H1 (cell line): Measurements from ENCODE around the gene MMP12. TPM values are rescaled to one million over a fixed set of nuclear protein-coding genes. Genes with fewer than 3 reads are reported as not detected.

Source experiments
- CTCF ChIA-PET: fragments of 300-600 bp; sonication (Branson Sonifier 250); formaldehyde crosslinking; loops from one replicate; lab custom pipeline; 2021; ENCODE audit not compliant: partially characterized antibody; lab: Charles Lee
- POLR2A ChIA-PET: fragments of 300-600 bp; sonication (Branson Sonifier 250); formaldehyde crosslinking; loops from one replicate; lab custom pipeline; 2021; ENCODE audit warnings: inconsistent platforms; ENCODE audit not compliant: partially characterized antibody; lab: Charles Lee
- DNase-seq, 2 experiments: peaks; one replicate each; pipeline versions ENCODE4 v3.0.0 to v3.0.0-alpha.2; 2010 to 2022; ENCODE audit warnings: low spot score in 2 of 2, low read depth in 1 of 2, mixed read lengths in 1 of 2
- FAIRE-seq: peaks from 2 replicates; lab custom pipeline; 2011; peaks lifted over from hg19 to GRCh38; lab: Jason Lieb, UNC
- H2AFZ ChIP-seq: 2 replicates; pipeline ENCODE4 v1.8.1; 2012; ENCODE audit warnings: low read length, inconsistent platforms
- H2AK5ac ChIP-seq: 2 replicates; pipeline ENCODE4 v1.6.1; 2013; ENCODE audit warnings: low read depth, low read length
- H2BK120ac ChIP-seq: replicated peaks from 2 replicates; pipeline ENCODE3; 2013; ENCODE audit warnings: low read depth, low read length, inconsistent platforms
- H2BK12ac ChIP-seq: 2 replicates; pipeline ENCODE4 v1.6.1; 2013; ENCODE audit warnings: low read depth, low read length
- H2BK15ac ChIP-seq: 2 replicates; pipeline ENCODE4 v1.6.1; 2013; ENCODE audit warnings: low read length
- H2BK20ac ChIP-seq: 2 replicates; pipeline ENCODE4 v1.6.1; 2013; ENCODE audit warnings: low read length
- H2BK5ac ChIP-seq: 2 replicates; pipeline ENCODE4 v1.6.1; 2013; ENCODE audit warnings: low read depth, low read length
- H3K14ac ChIP-seq: 2 replicates; pipeline ENCODE4 v1.6.1; 2013; ENCODE audit warnings: inconsistent platforms; ENCODE audit not compliant: insufficient read length
- H3K18ac ChIP-seq: 2 replicates; pipeline ENCODE4 v1.6.1; 2013; ENCODE audit warnings: low read length; ENCODE audit errors: extremely low read depth
- H3K23ac ChIP-seq: 2 replicates; pipeline ENCODE4 v1.6.1; 2013; ENCODE audit warnings: inconsistent platforms; ENCODE audit not compliant: insufficient read length
- H3K23me2 ChIP-seq: 2 replicates; pipeline ENCODE4 v1.6.1; 2013; ENCODE audit warnings: low read depth, low read length
- H3K27ac ChIP-seq: 2 replicates; pipeline ENCODE4 v1.6.1; 2011; ENCODE audit warnings: low read depth, low read length, inconsistent platforms
- H3K27me3 ChIP-seq, 4 experiments: replicated peaks in 1 of 4; 1 replicate in 1 of 4; 2 replicates in 3 of 4; pipeline versions ENCODE4 v1.6.1 to v1.8.1; 2011 to 2013; ENCODE audit warnings: low read length in 3 of 4, mild to moderate bottlenecking in 3 of 4, inconsistent platforms in 2 of 4, mixed read lengths in 2 of 4, moderate library complexity in 1 of 4; ENCODE audit not compliant: control insufficient read depth in 3 of 4, insufficient read depth in 3 of 4; ENCODE audit errors: extremely low read depth in 1 of 4
- H3K36me3 ChIP-seq, 4 experiments: 2 replicates each; pipeline versions ENCODE4 v1.6.1 to v1.8.1; 2011 to 2013; ENCODE audit warnings: mild to moderate bottlenecking in 4 of 4, low read length in 3 of 4, moderate library complexity in 2 of 4, control low read depth in 1 of 4, inconsistent platforms in 1 of 4; ENCODE audit not compliant: insufficient read depth in 4 of 4, control insufficient read depth in 2 of 4
- H3K4ac ChIP-seq: replicated peaks from 2 replicates; pipeline ENCODE3; 2013; ENCODE audit warnings: low read length, low read depth, mixed read lengths, inconsistent platforms; ENCODE audit not compliant: insufficient read length
- H3K4me1 ChIP-seq, 4 experiments: replicated peaks in 1 of 4; 1 replicate in 1 of 4; 2 replicates in 3 of 4; pipeline versions ENCODE4 v1.6.1 to v1.8.1; 2011 to 2013; ENCODE audit warnings: low read length in 3 of 4, inconsistent platforms in 2 of 4, mixed read lengths in 1 of 4; ENCODE audit not compliant: insufficient read depth in 4 of 4, control insufficient read depth in 3 of 4
- H3K4me2 ChIP-seq, 2 experiments: 2 replicates each; pipeline versions ENCODE4 v1.6.1 to v1.8.1; 2011 to 2013; ENCODE audit warnings: low read depth in 2 of 2, low read length in 2 of 2, control low read depth in 1 of 2, inconsistent platforms in 1 of 2, mild to moderate bottlenecking in 1 of 2; ENCODE audit not compliant: insufficient read depth in 1 of 2
- H3K4me3 ChIP-seq, 4 experiments: fragments of 200-600, 300-600 bp in 1 of 4; sonication (generic), shearing (Covaris generic), sonication (Bioruptor Twin) in 1 of 4; 2 replicates each; pipeline versions ENCODE4 v1.5.1 to v1.8.1; 2011 to 2016; ENCODE audit warnings: low read length in 4 of 4, low read depth in 3 of 4, control low read depth in 2 of 4, inconsistent platforms in 2 of 4, mild to moderate bottlenecking in 2 of 4, mixed read lengths in 1 of 4, moderate library complexity in 1 of 4; ENCODE audit not compliant: insufficient read depth in 2 of 4; ENCODE audit errors: extremely low read depth in 1 of 4
- H3K56ac ChIP-seq: replicated peaks from 2 replicates; pipeline ENCODE3; 2013; ENCODE audit warnings: low read depth, mild to moderate bottlenecking, mixed read lengths, low read length, inconsistent platforms; ENCODE audit not compliant: insufficient read length
- H3K79me1 ChIP-seq: 2 replicates; pipeline ENCODE4 v1.6.1; 2013; ENCODE audit warnings: low read depth, low read length, control low read depth
- H3K79me2 ChIP-seq, 2 experiments: 2 replicates each; pipeline versions ENCODE4 v1.6.1 to v1.8.1; 2012 to 2013; ENCODE audit warnings: low read length in 2 of 2, mild to moderate bottlenecking in 2 of 2, inconsistent platforms in 1 of 2; ENCODE audit not compliant: insufficient read depth in 2 of 2, control insufficient read depth in 1 of 2
- H3K9ac ChIP-seq, 4 experiments: replicated peaks in 1 of 4; 1 replicate in 1 of 4; 2 replicates in 3 of 4; pipeline versions ENCODE4 v1.6.1 to v1.8.1; 2011 to 2013; ENCODE audit warnings: low read depth in 3 of 4, low read length in 3 of 4, control low read depth in 2 of 4, mild to moderate bottlenecking in 2 of 4, moderate library complexity in 2 of 4, inconsistent platforms in 1 of 4; ENCODE audit errors: extremely low read depth in 1 of 4
- H3K9me3 ChIP-seq, 2 experiments: 2 replicates each; pipeline versions ENCODE4 v1.6.1 to v1.8.1; 2012 to 2013; ENCODE audit warnings: mild to moderate bottlenecking in 2 of 2, moderate library complexity in 2 of 2, control low read depth in 1 of 2, inconsistent platforms in 1 of 2, low read depth in 1 of 2, low read length in 1 of 2, mixed read lengths in 1 of 2; ENCODE audit not compliant: insufficient read depth in 2 of 2
- H4K20me1 ChIP-seq, 2 experiments: replicated peaks in 1 of 2; 2 replicates each; pipeline versions ENCODE3 to v1.8.1; 2011 to 2013; ENCODE audit warnings: inconsistent platforms in 2 of 2, low read length in 2 of 2, mild to moderate bottlenecking in 1 of 2; ENCODE audit not compliant: insufficient read depth in 2 of 2, control insufficient read depth in 1 of 2
- H4K5ac ChIP-seq: 2 replicates; pipeline ENCODE4 v1.6.1; 2013; ENCODE audit warnings: low read length, low read depth, mixed read lengths, inconsistent platforms; ENCODE audit not compliant: insufficient read length
- H4K8ac ChIP-seq: 2 replicates; pipeline ENCODE4 v1.8.0; 2013; ENCODE audit warnings: mild to moderate bottlenecking, moderate library complexity, low read length, inconsistent platforms; ENCODE audit not compliant: insufficient read depth; ENCODE audit errors: extremely low read depth
- H4K91ac ChIP-seq: replicated peaks from 2 replicates; pipeline ENCODE3; 2013; ENCODE audit warnings: low read length, mixed read lengths, inconsistent platforms; ENCODE audit not compliant: insufficient read length
- CBX5 ChIP-seq: fragments of 300-800, 300-1000 bp; sonication (generic); IDR thresholded peaks from 2 replicates; pipeline ENCODE4 v1.7.1; 2016; ENCODE audit warnings: antibody characterized with exemption, low read length, low read depth
- RXRA ChIP-seq: IDR thresholded peaks from 2 replicates; pipeline ENCODE4 v1.6.1; 2011; ENCODE audit warnings: low read depth, mild to moderate bottlenecking, low read length, moderate library complexity; ENCODE audit not compliant: insufficient read depth
- SP4 ChIP-seq: IDR thresholded peaks from 2 replicates; pipeline ENCODE4 v1.6.1; 2012; ENCODE audit warnings: low read length, inconsistent platforms
- TEAD4 ChIP-seq: IDR thresholded peaks from 2 replicates; pipeline ENCODE4 v1.6.1; 2012; ENCODE audit warnings: low read depth, low read length, inconsistent platforms, mixed read lengths
- YY1 ChIP-seq: IDR thresholded peaks from 2 replicates; pipeline ENCODE4 v1.6.1; 2011; ENCODE audit warnings: low read depth, mild to moderate bottlenecking, low read length
- WGBS, 2 experiments: shearing (Covaris generic) in 1 of 2; methylation state at CpG; one replicate each; pipeline versions ENCODE4 v1.1.6 to v1.1.7; 2013 to 2015; ENCODE audit warnings: low lambda C conversion rate in 2 of 2, mixed read lengths in 2 of 2, inconsistent platforms in 1 of 2, low coverage in 1 of 2, missing lambda C conversion rate in 1 of 2; ENCODE audit not compliant: insufficient replicate concordance in 2 of 2, insufficient coverage in 1 of 2, insufficient read length in 1 of 2; ENCODE audit errors: extremely low coverage in 1 of 2, missing lambda C conversion rate in 1 of 2; 5-methylcytosine and 5-hydroxymethylcytosine counted together
- polyA plus RNA-seq, 7 experiments: library from polyadenylated mRNA; depleted of rRNA in 3 of 7; stranded (reverse) in 5 of 7; unstranded in 2 of 7; fragments of >200 nt in 5 of 7; fragments of 200-250 nt in 2 of 7; gene quantifications; 1 replicate in 5 of 7; 2 replicates in 1 of 7; 4 replicates in 1 of 7; pipeline versions ENCODE4 v1.2.1 to v1.2.3, GENCODE V29; 2011 to 2013; ENCODE audit warnings: missing spikeins in 2 of 7, mixed read lengths in 2 of 7
- total RNA-seq: library from RNA; stranded (reverse); fragmentation: NEBNext Ultra II Directional; extraction: Animal tissue kit (Norgen Biotek cat#: 25700); gene quantifications from 2 replicates; pipeline ENCODE4 v1.2.1, GENCODE V29; 2021

Gene MMP12
- total and polyA plus RNA-seq, 2 of the 8 experiments (the other 6 are each of a cell fraction or from before 2014, with no cell fraction given): not detected

DNA sequence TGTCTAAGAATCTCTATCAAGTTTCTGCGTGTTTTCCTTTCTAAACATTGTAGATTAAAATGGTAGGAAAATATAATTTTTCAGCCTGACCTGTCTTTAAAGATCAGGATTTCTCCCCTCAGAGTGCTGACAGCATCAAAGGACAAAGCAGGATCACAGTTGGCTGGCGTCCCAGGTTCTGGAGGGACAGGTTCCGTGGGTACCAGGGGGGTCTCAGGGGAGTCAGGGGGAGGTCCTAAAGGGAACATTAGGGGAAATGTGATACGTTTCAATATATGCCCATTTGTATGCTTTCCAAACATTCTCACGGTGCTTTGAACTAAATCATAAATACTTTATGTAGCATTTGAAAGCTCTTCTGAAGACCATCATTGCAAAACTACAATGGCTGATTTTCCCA is 34.8 kb downstream of the MMP12 start:
- FAIRE-seq (no peak), DNase-seq (no peak)
- H3K27ac ChIP-seq: no peak overlapping the region
- POLR2A ChIA-PET: no interaction called here
- no peak for TF ChIP-seq TEAD4
- TF ChIP-seq RXRA: no peak
- TF ChIP-seq CBX5: no peak
- TF ChIP-seq YY1: no peak
- TF ChIP-seq SP4: no peak
- H2AFZ ChIP-seq: no peak overlapping the region
- peaks cover 0 to 7% (median 1%) of the 10 kb centered on the region in 4 experiments; a peak in 4 of 7 replicates for H3K4me1 ChIP-seq
- no peak overlapping the region for H4K91ac ChIP-seq
- no peak overlapping the region for H3K4me2 ChIP-seq
- no peak overlapping the region for H3K56ac ChIP-seq
- CTCF ChIA-PET: interaction anchor here (3.2 kb wide), 1 partner anchor 9 kb away, joined by 12 read pairs; no protein-coding TSS in a partner anchor
- H2AK5ac ChIP-seq: no peak overlapping the region
- H3K9me3 ChIP-seq: no peaks in the 10 kb centered on the region
- H4K20me1 ChIP-seq: no peaks in the 10 kb centered on the region
- no peaks in the 10 kb centered on the region for H3K79me2 ChIP-seq
- H3K79me1 ChIP-seq: no peaks in the 10 kb centered on the region
- H2BK15ac ChIP-seq: no peak overlapping the region
- no peak overlapping the region for H4K5ac ChIP-seq
- no peak overlapping the region for H3K18ac ChIP-seq
- no peak overlapping the region for H2BK12ac ChIP-seq
- 80% methylated on average over 5 of the region's 5 CpGs; no CpG with 5 or more reads in 1 of the 2 experiments for WGBS, 2 experiments
- H3K23ac ChIP-seq: no peak overlapping the region
- no peak overlapping the region for H3K4ac ChIP-seq
- no peaks in the 10 kb centered on the region for H3K27me3 ChIP-seq
- H3K4me3 ChIP-seq: no peak overlapping the region
- H2BK5ac ChIP-seq: no peak overlapping the region
- no peak overlapping the region for H2BK20ac ChIP-seq
- no peaks in the 10 kb centered on the region for H3K36me3 ChIP-seq
- no peak overlapping the region for H2BK120ac ChIP-seq
- H3K14ac ChIP-seq: no peak overlapping the region
- H3K9ac ChIP-seq: no peak overlapping the region
- H3K23me2 ChIP-seq: no peaks in the 10 kb centered on the region
- no peak overlapping the region for H4K8ac ChIP-seq
